IPS-NIHi11 (cell line): ENCODE data around the gene KCNG3.
"Not testable (repeated sequence)": the region's sequence is repeated elsewhere in the genome, so short reads cannot be mapped to it uniquely, and the experiment has no call there.

ENCODE experiments used
- DNase-seq: peaks from one replicate; pipeline ENCODE4 v3.0.0; 2012; ENCODE audit warnings: mixed read lengths, low spot score

The KCNG3 gene

GRCh38 chr2:42429352-42429751 is 64.4 kb downstream of the KCNG3 start:
- no peak for DNase-seq

GRCh38 chr2:42425697-42426096 is 68.1 kb downstream of the KCNG3 start:
- DNase-seq = no peak

GRCh38 chr2:42424033-42424432 is 69.7 kb downstream of the KCNG3 start:
- no peak for DNase-seq

GRCh38 chr2:42421601-42422239 is 72.1 kb downstream of the KCNG3 start:
- no peak for DNase-seq

- DNase-seq = no peak
Measured at GRCh38 chr2:42421157-42421485, 72.7 kb downstream of the KCNG3 start.

- DNase-seq = no peak
Measured at GRCh38 chr2:42414648-42415047, 79.1 kb downstream of the KCNG3 start.

- no peak for DNase-seq
Measured at GRCh38 chr2:42414158-42414557, 79.6 kb downstream of the KCNG3 start.

- no peak for DNase-seq
Measured at GRCh38 chr2:42410742-42411514, 82.9 kb downstream of the KCNG3 start.

GRCh38 chr2:42408009-42408408 is 85.8 kb downstream of the KCNG3 start:
- DNase-seq = no peak

- DNase-seq = no peak
Measured at GRCh38 chr2:42407476-42407875, 86.3 kb downstream of the KCNG3 start.

- no peak for DNase-seq
Measured at GRCh38 chr2:42404676-42405075, 89.1 kb downstream of the KCNG3 start.

GRCh38 chr2:42401773-42402172 is 92.0 kb downstream of the KCNG3 start:
- DNase-seq = no peak

GRCh38 chr2:42398052-42398451 is 95.7 kb downstream of the KCNG3 start:
- DNase-seq = not testable (repeated sequence)

- not testable (repeated sequence) for DNase-seq
Measured at GRCh38 chr2:42393320-42393719, 100.5 kb downstream of the KCNG3 start.

GRCh38 chr2:42392191-42392590 is 101.6 kb downstream of the KCNG3 start:
- no peak for DNase-seq
